Natural killer cell treated with Interleukin-12 subunit alpha and Interleukin-12 subunit beta and Interleukin-15 and Interleukin-18, amount 100 ng/mL, for 72 hours (primary cell): Measurements from ENCODE around the gene NPAS3. TPM values are rescaled to one million over a fixed set of nuclear protein-coding genes. Genes with fewer than 3 reads are reported as not detected.

Experiments used
- ATAC-seq, 2 donors: fragments of 150-1000 bp; cut with Tn5 transposase in 1 of 2; sonication (Bioruptor Pico), chemical (Tn5 transposase) in 1 of 2; 2 replicates each; pipeline ENCODE4 v1.10.0; 2021
- DNase-seq: peaks from one replicate; pipeline ENCODE4 v3.0.0; 2022; ENCODE audit warnings: low spot score
- H3K27ac Mint-ChIP-seq, 2 donors: 1 replicate in 1 of 2; 2 replicates in 1 of 2; pipeline ENCODE4 v1.8.0; 2022; ENCODE audit warnings: mixed read lengths in 2 of 2, mild to moderate bottlenecking in 1 of 2, moderate library complexity in 1 of 2
- H3K27me3 Mint-ChIP-seq, 2 donors: 1 replicate in 1 of 2; 2 replicates in 1 of 2; pipeline ENCODE4 v1.8.0; 2022; ENCODE audit warnings: mixed read lengths in 2 of 2
- H3K36me3 Mint-ChIP-seq: one replicate; pipeline ENCODE4 v1.8.0; 2022; ENCODE audit warnings: mixed read lengths
- H3K4me1 Mint-ChIP-seq, 2 donors: 1 replicate in 1 of 2; 2 replicates in 1 of 2; pipeline ENCODE4 v1.8.0; 2022; ENCODE audit warnings: low read depth in 2 of 2, mixed read lengths in 2 of 2, mild to moderate bottlenecking in 1 of 2
- H3K4me3 Mint-ChIP-seq: one replicate; pipeline ENCODE4 v1.8.0; 2022; ENCODE audit warnings: mixed read lengths
- H3K9me3 Mint-ChIP-seq: 2 replicates; pipeline ENCODE4 v1.8.0; 2022; ENCODE audit warnings: mixed read lengths
- total RNA-seq, 2 donors: library from RNA; stranded (reverse); gene quantifications; one replicate each; pipeline ENCODE4 v1.2.3, GENCODE V29; 2022

Gene NPAS3
- total RNA-seq, 2 donors from 2014 or later, result not detected

DNA sequence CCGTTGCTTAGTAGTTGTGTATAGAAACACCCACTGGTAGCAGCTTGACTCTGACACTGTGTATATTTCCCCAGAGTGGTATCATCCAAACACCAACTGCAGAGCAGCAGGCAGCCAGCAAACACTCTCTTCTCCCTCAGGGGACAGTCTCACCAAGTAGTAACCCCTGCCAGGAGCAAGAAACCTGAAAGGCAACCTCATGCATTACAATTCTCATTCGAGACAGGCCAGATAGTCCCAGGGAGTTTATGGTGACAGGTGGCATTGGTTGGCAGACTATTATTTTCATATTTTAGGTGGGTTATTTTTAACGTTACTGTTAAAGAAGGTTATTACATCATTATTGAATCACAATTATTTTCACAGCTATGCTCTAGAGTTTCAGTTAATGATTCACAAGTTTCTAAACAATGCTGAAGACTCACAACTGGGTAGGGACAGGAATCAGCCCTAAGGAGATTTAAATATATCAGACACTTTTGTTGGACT is 789.4 kb downstream of the NPAS3 start:
- H3K27ac Mint-ChIP-seq, result no peak overlapping the region
- peaks cover 0 to 2% of the 10 kb centered on the region in 2 donors for H3K27me3 Mint-ChIP-seq
- no peak for DNase-seq
- ATAC-seq, result no peak
- H3K4me3 Mint-ChIP-seq, result no peak overlapping the region
- no peaks in the 10 kb centered on the region for H3K4me1 Mint-ChIP-seq
- H3K9me3 Mint-ChIP-seq, result peaks cover 9% of the 10 kb centered on the region
- no peaks in the 10 kb centered on the region for H3K36me3 Mint-ChIP-seq

DNA sequence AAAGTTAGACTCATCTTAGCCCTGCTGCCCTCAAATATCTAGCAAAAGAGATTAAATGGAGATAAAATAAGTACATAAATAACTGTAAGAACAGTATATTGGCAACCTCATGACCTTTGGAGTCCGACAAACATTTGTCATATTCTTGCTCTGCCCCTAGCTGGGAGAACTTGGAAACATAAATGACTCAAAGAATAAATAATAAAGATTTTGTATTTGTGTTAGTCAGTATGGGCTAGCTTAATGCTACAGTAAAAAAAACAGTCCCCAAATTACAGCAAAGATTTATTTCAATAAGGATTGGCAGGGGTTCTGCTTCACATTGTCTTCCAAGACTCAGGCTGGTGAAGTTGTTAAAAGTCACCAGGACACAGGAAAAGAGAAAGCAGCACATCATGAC is 791.5 kb downstream of the NPAS3 start:
- Mint-ChIP-seq H3K36me3 (no peaks in the 10 kb centered on the region), H3K9me3 (peaks cover 9% of the 10 kb centered on the region), H3K27ac (no peak overlapping the region), H3K4me1 (no peaks in the 10 kb centered on the region), H3K27me3 (peaks cover 0 to 2% of the 10 kb centered on the region in 2 donors), H3K4me3 (no peak overlapping the region)
- DNase-seq (no peak), ATAC-seq (no peak)

- Mint-ChIP-seq H3K4me3 (no peak overlapping the region), H3K27me3 (peaks cover 0 to 2% of the 10 kb centered on the region in 2 donors), H3K9me3 (peaks cover 2% of the 10 kb centered on the region), H3K27ac (no peak overlapping the region), H3K36me3 (no peaks in the 10 kb centered on the region), H3K4me1 (no peaks in the 10 kb centered on the region)
- ATAC-seq (no peak), DNase-seq (no peak)
These were observed 793.5 kb downstream of the NPAS3 start for GRCh38 chr14:33732175-33732574.

GRCh38 chr14:33733310-33733709 is 794.6 kb downstream of the NPAS3 start:
- DNase-seq (no peak), ATAC-seq (no peak)
- Mint-ChIP-seq H3K27me3 (peaks cover 0 to 2% of the 10 kb centered on the region in 2 donors), H3K9me3 (peaks cover 2% of the 10 kb centered on the region), H3K4me1 (no peaks in the 10 kb centered on the region), H3K27ac (no peak overlapping the region), H3K4me3 (no peak overlapping the region), H3K36me3 (no peaks in the 10 kb centered on the region)

DNA sequence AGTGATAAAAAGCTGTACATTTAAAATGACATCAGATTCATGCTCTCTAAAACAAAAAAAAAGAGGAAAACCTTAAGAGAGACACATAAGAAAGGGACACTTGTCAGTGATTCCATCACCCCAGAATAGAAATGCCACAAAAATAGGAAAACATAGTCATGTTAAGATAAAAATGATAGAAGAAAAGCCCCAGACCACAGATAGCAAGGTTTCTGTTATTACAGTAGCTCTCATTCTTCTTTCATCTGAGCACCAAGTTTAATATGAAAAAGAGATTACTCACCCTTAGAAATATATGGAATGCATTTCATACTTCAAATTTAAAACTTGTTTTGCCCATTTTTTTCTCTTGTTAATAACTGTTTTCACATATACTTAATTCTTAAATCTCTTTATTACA is 795.0 kb downstream of the NPAS3 start:
- no peaks in the 10 kb centered on the region for H3K4me1 Mint-ChIP-seq
- no peak for DNase-seq
- peaks cover 2% of the 10 kb centered on the region for H3K9me3 Mint-ChIP-seq
- peaks cover 0 to 2% of the 10 kb centered on the region in 2 donors for H3K27me3 Mint-ChIP-seq
- no peak overlapping the region for H3K27ac Mint-ChIP-seq
- H3K4me3 Mint-ChIP-seq, result no peak overlapping the region
- no peaks in the 10 kb centered on the region for H3K36me3 Mint-ChIP-seq
- ATAC-seq, result no peak

DNA sequence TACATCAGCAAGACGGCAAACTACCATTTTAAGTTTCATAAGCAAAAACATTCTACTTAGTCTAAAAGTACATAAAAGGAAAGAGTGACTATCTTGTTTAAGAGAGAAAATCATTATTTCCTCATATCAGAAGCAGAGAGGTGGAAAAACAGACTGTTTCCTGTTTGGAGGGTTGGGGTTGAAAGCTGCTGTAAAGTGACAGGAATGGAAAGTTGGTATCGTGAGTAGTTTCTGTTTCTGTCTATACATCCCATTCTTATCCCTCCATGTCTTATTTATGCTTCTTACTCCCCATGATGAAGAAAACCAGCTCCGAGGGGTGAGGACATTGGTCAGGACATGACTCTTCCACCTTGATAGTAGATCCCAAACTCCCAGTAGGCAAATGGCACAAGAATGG is 795.7 kb downstream of the NPAS3 start:
- H3K4me3 Mint-ChIP-seq, result no peak overlapping the region
- H3K4me1 Mint-ChIP-seq, result no peaks in the 10 kb centered on the region
- H3K36me3 Mint-ChIP-seq, result no peaks in the 10 kb centered on the region
- H3K9me3 Mint-ChIP-seq, result peaks cover 2% of the 10 kb centered on the region
- DNase-seq, result no peak
- no peak for ATAC-seq
- peaks cover 0 to 2% of the 10 kb centered on the region in 2 donors for H3K27me3 Mint-ChIP-seq
- no peak overlapping the region for H3K27ac Mint-ChIP-seq

DNA sequence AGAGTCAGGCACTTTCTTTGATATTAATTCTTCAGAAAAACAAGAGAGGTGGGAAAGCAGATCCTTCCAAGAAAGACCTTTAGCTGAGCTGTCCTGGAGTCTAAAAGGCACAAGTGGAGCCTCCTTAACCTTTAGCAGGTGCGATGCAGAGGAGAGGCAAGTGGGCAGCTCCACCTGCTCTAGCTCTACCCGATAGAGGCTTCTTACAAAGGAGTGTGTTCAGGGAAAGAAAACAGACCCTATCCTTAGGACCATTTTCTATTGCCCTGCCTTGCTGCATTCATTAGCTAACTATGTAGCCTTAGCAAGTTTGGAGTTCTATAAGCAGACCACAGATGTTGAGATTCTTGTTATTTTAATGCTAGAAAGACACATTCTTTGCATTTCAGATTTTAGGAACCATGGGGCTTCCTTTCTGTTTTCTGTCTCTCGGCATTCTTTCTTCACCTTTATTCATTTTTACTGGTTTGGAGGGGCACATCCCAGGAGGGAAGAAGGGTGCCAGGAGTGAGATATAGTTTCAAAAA is 797.7 kb downstream of the NPAS3 start:
- Mint-ChIP-seq H3K36me3 (no peaks in the 10 kb centered on the region), H3K27ac (no peak overlapping the region), H3K9me3 (peaks cover 2% of the 10 kb centered on the region), H3K4me1 (no peaks in the 10 kb centered on the region), H3K27me3 (peaks cover 0 to 2% of the 10 kb centered on the region in 2 donors), H3K4me3 (no peak overlapping the region)
- ATAC-seq, result no peak
- DNase-seq, result no peak

DNA sequence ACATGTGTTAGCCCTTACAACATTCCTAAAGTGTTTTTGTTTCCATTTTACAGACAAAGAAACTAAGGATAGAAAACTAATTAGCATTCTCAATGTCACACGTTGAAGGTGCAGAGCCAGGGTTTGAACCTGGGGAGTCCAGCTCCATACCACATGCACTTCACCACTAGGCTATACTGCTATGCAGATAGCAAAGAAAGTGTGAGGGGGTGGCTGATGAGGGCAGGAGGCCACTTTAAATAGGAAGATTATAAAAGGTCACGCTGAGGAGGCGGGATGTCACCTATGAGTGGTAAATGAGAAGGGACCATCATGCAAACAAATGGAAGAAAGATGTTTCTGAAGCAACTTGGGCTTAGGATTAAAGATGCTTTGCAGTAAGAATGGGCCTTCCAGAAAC is 798.3 kb downstream of the NPAS3 start:
- no peak overlapping the region for H3K4me3 Mint-ChIP-seq
- no peak for DNase-seq

DNA sequence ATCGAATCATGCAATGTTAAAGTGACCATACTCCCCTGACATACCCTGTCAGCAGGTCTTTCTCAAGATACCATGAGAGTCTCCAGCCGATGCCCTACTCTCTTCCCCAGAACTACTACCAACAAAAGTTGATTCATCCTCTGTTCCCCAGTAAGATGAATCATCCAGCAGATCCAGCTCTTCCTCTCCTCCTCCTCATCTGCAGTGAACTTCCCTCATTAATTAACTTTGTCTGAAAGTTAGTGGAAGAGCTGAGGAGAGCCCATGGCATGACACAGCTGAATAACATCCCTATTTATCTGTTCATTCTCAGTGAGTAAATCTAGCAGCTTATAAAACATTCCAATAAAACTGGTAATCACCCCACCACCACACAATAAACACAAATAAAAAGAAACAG is 798.8 kb downstream of the NPAS3 start:
- no peak overlapping the region for H3K27ac Mint-ChIP-seq
- DNase-seq, result no peak
- H3K4me3 Mint-ChIP-seq, result no peak overlapping the region
- no peak for ATAC-seq
- H3K9me3 Mint-ChIP-seq, result no peaks in the 10 kb centered on the region
- no peaks in the 10 kb centered on the region for H3K4me1 Mint-ChIP-seq
- H3K36me3 Mint-ChIP-seq, result no peaks in the 10 kb centered on the region
- no peaks in the 10 kb centered on the region for H3K27me3 Mint-ChIP-seq

More for the DNA sequence above, 798.3 kb downstream of the NPAS3 start:
- no peak overlapping the region for H3K27ac Mint-ChIP-seq
- peaks cover 2% of the 10 kb centered on the region for H3K9me3 Mint-ChIP-seq
- no peak for ATAC-seq
- no peaks in the 10 kb centered on the region for H3K36me3 Mint-ChIP-seq
- no peaks in the 10 kb centered on the region for H3K4me1 Mint-ChIP-seq
- peaks cover 0 to 2% of the 10 kb centered on the region in 2 donors for H3K27me3 Mint-ChIP-seq

DNA sequence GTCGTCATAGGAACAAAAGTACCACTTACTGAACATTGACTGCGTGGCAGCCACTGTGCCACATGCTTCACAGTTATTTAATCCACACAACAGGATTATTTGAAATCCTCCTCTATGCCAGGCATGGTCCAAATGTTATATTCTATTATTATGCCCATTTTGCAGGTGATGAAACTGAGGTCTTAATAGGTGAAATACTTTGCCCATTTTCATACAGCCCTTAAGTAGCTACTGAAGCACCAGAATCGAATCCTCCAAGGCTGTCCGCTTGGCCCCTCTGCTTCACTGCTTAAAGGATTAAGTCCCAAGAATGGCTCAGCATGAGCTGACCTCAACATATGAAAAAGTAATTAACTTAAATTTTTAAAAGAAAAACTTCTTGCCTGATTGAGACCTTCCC is 799.4 kb downstream of the NPAS3 start:
- Mint-ChIP-seq H3K27me3 (no peaks in the 10 kb centered on the region), H3K27ac (no peak overlapping the region), H3K4me1 (no peaks in the 10 kb centered on the region), H3K9me3 (no peaks in the 10 kb centered on the region), H3K4me3 (no peak overlapping the region), H3K36me3 (no peaks in the 10 kb centered on the region)
- no peak for ATAC-seq
- DNase-seq, result no peak

DNA sequence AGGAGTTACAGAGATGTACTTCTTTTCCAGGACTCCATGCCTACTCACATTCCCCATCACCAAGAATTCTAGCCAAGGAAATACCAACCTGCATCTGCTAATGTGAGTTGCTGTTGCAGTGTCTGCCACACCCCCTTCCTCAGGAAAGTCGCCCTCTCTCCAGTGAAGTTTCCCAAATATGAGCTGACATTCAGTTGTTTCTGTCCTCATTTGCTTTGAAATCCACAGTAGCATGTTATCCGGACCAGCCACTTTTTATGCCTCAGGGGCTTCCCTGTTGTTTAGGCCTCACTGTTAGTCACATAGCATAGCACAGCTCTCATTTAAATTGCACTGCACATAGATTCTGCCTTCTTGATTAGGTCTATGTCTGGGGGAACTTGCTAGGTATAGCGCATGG is 799.8 kb downstream of the NPAS3 start:
- no peak overlapping the region for H3K4me3 Mint-ChIP-seq
- no peaks in the 10 kb centered on the region for H3K27me3 Mint-ChIP-seq
- H3K36me3 Mint-ChIP-seq, result no peaks in the 10 kb centered on the region
- DNase-seq, result no peak
- H3K4me1 Mint-ChIP-seq, result no peaks in the 10 kb centered on the region
- H3K9me3 Mint-ChIP-seq, result no peaks in the 10 kb centered on the region
- no peak for ATAC-seq
- no peak overlapping the region for H3K27ac Mint-ChIP-seq

DNA sequence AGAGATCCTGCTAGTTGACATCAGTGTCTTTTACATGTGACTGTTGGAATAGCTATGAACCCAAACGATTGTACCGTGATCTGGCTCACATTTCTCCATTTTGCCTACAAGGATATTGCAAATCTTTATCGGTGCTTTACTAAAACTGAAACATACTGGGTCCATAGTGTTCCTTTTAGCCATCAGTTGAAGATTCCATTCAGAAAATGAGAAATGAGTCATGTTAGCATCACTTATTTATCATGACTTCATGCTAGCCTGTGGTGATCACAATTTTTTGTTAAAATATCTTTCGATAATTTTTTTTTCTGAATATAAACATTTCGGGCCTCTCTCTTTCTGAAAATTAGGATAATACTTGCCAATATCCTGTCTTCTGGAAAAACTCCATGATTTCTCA is 801.9 kb downstream of the NPAS3 start:
- no peaks in the 10 kb centered on the region for H3K9me3 Mint-ChIP-seq
- ATAC-seq, result no peak
- H3K27ac Mint-ChIP-seq, result no peak overlapping the region
- H3K4me1 Mint-ChIP-seq, result no peaks in the 10 kb centered on the region
- H3K4me3 Mint-ChIP-seq, result no peak overlapping the region
- no peak for DNase-seq
- no peaks in the 10 kb centered on the region for H3K27me3 Mint-ChIP-seq
- H3K36me3 Mint-ChIP-seq, result no peaks in the 10 kb centered on the region

- no peaks in the 10 kb centered on the region for H3K36me3 Mint-ChIP-seq
- no peak for ATAC-seq
- no peak overlapping the region for H3K4me3 Mint-ChIP-seq
- no peak overlapping the region for H3K27ac Mint-ChIP-seq
- H3K4me1 Mint-ChIP-seq, result no peaks in the 10 kb centered on the region
- H3K9me3 Mint-ChIP-seq, result no peaks in the 10 kb centered on the region
- H3K27me3 Mint-ChIP-seq, result no peaks in the 10 kb centered on the region
- DNase-seq, result no peak
These were observed 803.5 kb downstream of the NPAS3 start for GRCh38 chr14:33742166-33742565.

GRCh38 chr14:33745163-33745562 is 806.5 kb downstream of the NPAS3 start:
- ATAC-seq (no peak), DNase-seq (no peak)
- Mint-ChIP-seq H3K27me3 (no peaks in the 10 kb centered on the region), H3K27ac (no peak overlapping the region), H3K4me1 (no peaks in the 10 kb centered on the region), H3K9me3 (peaks cover 3% of the 10 kb centered on the region), H3K36me3 (no peaks in the 10 kb centered on the region), H3K4me3 (no peak overlapping the region)

GRCh38 chr14:33747749-33748148 is 809.1 kb downstream of the NPAS3 start:
- no peak overlapping the region for H3K27ac Mint-ChIP-seq
- no peaks in the 10 kb centered on the region for H3K4me1 Mint-ChIP-seq
- no peaks in the 10 kb centered on the region for H3K36me3 Mint-ChIP-seq
- H3K27me3 Mint-ChIP-seq, result no peaks in the 10 kb centered on the region
- no peak for ATAC-seq
- DNase-seq, result no peak
- peaks cover 3% of the 10 kb centered on the region for H3K9me3 Mint-ChIP-seq
- H3K4me3 Mint-ChIP-seq, result no peak overlapping the region
